DND-41 (cell line): Measurements from ENCODE around the gene DYNC1LI2.

ENCODE experiments used
- ATAC-seq: fragments of 200-7000 bp; cut with Tn5 transposase; 3 replicates; pipeline ENCODE4 v1.9.1; 2021; ENCODE audit warnings: low read depth; ENCODE audit not compliant: insufficient read depth
- DNase-seq: peaks from one replicate; pipeline ENCODE4 v3.0.0-alpha.2; 2020
- H2AFZ ChIP-seq: 2 replicates; pipeline ENCODE4 v1.6.0; 2012; ENCODE audit warnings: low read depth, low read length
- H3K27ac ChIP-seq: 2 replicates; pipeline ENCODE4 v1.5.1; 2012; ENCODE audit warnings: low read length, inconsistent platforms
- H3K27me3 ChIP-seq: fragments of 200-600 bp; sonication (generic); 2 replicates; pipeline ENCODE4 v1.6.0; 2012; ENCODE audit warnings: low read length, mild to moderate bottlenecking, inconsistent platforms; ENCODE audit not compliant: insufficient read depth, poor library complexity
- H3K36me3 ChIP-seq: 2 replicates; pipeline ENCODE4 v1.5.1; 2012; ENCODE audit warnings: low read length, inconsistent platforms; ENCODE audit not compliant: insufficient read depth
- H3K4me1 ChIP-seq: 2 replicates; pipeline ENCODE4 v1.5.1; 2012; ENCODE audit warnings: mild to moderate bottlenecking, low read length; ENCODE audit not compliant: insufficient read depth
- H3K4me2 ChIP-seq: 2 replicates; pipeline ENCODE4 v1.6.0; 2012; ENCODE audit warnings: mild to moderate bottlenecking, moderate library complexity, low read length, inconsistent platforms; ENCODE audit not compliant: insufficient read depth
- H3K4me3 ChIP-seq, 2 experiments: fragments of 200-600 bp in 1 of 2; shearing (Covaris generic) in 1 of 2; 2 replicates each; pipeline ENCODE4 v1.5.1; 2012 to 2016; ENCODE audit warnings: inconsistent platforms in 2 of 2, low read length in 2 of 2, mild to moderate bottlenecking in 2 of 2, low read depth in 1 of 2, moderate library complexity in 1 of 2
- H3K79me2 ChIP-seq: 2 replicates; pipeline ENCODE4 v1.6.0; 2012; ENCODE audit warnings: low read length, inconsistent platforms; ENCODE audit not compliant: insufficient read depth
- H3K9ac ChIP-seq: 2 replicates; pipeline ENCODE4 v1.6.0; 2012; ENCODE audit warnings: low read depth, mild to moderate bottlenecking, inconsistent platforms, low read length, moderate library complexity
- H3K9me3 ChIP-seq: 2 replicates; pipeline ENCODE4 v1.5.1; 2012; ENCODE audit warnings: low read length, moderate library complexity, mild to moderate bottlenecking, inconsistent platforms; ENCODE audit not compliant: insufficient read depth, severe bottlenecking
- H4K20me1 ChIP-seq: 2 replicates; pipeline ENCODE4 v1.6.0; 2012; ENCODE audit warnings: low read length; ENCODE audit not compliant: insufficient read depth
- EZH2 ChIP-seq: IDR thresholded peaks from 3 replicates; pipeline ENCODE4 v1.6.1; 2012; ENCODE audit warnings: borderline replicate concordance, low read depth, mild to moderate bottlenecking, moderate library complexity, low read length, inconsistent platforms; ENCODE audit not compliant: severe bottlenecking
- TF ChIP-seq, protein P1 (sequence below): IDR thresholded peaks from 2 replicates; pipeline ENCODE4 v1.5.1; 2012; ENCODE audit warnings: borderline replicate concordance, low read length, moderate library complexity, mild to moderate bottlenecking; ENCODE audit not compliant: poor library complexity, severe bottlenecking; ENCODE audit errors: extremely low read depth

The DYNC1LI2 gene

DNA sequence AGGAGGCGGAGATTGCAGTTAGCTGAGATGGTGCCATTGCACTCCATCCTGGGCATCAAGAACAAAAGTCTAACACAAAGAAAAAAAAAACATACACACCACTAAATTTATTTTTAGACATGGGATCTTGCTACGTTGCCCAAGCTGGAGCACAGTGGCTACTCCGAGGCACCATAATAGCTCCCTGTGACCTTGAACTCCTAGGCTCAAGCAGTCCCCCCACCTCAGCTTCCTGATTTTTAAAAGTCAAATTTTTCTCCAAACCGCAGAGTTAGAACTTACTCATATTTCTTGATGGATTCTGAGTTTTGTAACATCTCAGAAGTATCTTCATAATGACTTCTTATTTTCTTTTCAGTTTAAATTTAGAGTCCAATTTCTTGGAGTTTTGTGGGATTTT is 58.3 kb downstream of the DYNC1LI2 start:
- H3K27me3 ChIP-seq: peaks cover 4% of the 10 kb centered on the region
- ATAC-seq: no peak
- H3K4me1 ChIP-seq: peaks cover 22% of the 10 kb centered on the region
- no peaks in the 10 kb centered on the region for H3K79me2 ChIP-seq
- H3K4me2 ChIP-seq: no peak overlapping the region
- DNase-seq: no peak
- no peak overlapping the region for H3K4me3 ChIP-seq
- no peaks in the 10 kb centered on the region for H3K9me3 ChIP-seq
- no peak for TF ChIP-seq EZH2
- TF ChIP-seq, protein P1, sequence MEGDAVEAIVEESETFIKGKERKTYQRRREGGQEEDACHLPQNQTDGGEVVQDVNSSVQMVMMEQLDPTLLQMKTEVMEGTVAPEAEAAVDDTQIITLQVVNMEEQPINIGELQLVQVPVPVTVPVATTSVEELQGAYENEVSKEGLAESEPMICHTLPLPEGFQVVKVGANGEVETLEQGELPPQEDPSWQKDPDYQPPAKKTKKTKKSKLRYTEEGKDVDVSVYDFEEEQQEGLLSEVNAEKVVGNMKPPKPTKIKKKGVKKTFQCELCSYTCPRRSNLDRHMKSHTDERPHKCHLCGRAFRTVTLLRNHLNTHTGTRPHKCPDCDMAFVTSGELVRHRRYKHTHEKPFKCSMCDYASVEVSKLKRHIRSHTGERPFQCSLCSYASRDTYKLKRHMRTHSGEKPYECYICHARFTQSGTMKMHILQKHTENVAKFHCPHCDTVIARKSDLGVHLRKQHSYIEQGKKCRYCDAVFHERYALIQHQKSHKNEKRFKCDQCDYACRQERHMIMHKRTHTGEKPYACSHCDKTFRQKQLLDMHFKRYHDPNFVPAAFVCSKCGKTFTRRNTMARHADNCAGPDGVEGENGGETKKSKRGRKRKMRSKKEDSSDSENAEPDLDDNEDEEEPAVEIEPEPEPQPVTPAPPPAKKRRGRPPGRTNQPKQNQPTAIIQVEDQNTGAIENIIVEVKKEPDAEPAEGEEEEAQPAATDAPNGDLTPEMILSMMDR: no peak
- no peak overlapping the region for H3K27ac ChIP-seq
- H3K36me3 ChIP-seq: no peaks in the 10 kb centered on the region
- no peak overlapping the region for H3K9ac ChIP-seq
- peaks cover 8% of the 10 kb centered on the region; the same call in 1 of the 2 replicates for H4K20me1 ChIP-seq
- no peak overlapping the region for H2AFZ ChIP-seq

DNA sequence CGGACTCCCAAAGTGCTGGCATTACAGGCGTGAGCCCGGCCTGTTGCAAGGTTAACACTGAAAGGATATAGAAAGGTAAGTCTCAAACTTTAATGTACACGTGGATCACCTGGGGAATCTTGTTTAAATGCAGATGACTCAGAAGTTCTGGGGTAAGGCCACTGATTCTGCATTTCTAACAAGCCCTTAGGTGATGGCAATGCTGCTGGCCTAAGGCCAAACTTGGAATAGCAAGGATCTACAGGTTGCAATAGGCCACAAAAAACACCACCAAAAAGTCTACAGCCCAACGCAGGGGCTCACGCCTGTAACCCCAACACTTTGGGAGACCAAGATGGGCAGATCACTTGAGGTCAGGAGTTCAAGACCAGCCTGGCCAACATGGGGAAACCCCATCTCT is 59.1 kb downstream of the DYNC1LI2 start:
- H3K27ac ChIP-seq: no peak overlapping the region
- peaks cover 22% of the 10 kb centered on the region for H3K4me1 ChIP-seq
- H3K4me2 ChIP-seq: no peak overlapping the region
- DNase-seq: no peak
- TF ChIP-seq, protein P1: no peak
- TF ChIP-seq EZH2: no peak
- H3K9ac ChIP-seq: no peak overlapping the region
- H3K79me2 ChIP-seq: no peaks in the 10 kb centered on the region
- peaks cover 8% of the 10 kb centered on the region; the same call in 1 of the 2 replicates for H4K20me1 ChIP-seq
- H3K27me3 ChIP-seq: peaks cover 4% of the 10 kb centered on the region
- no peak overlapping the region for H3K4me3 ChIP-seq
- H3K9me3 ChIP-seq: no peaks in the 10 kb centered on the region
- no peaks in the 10 kb centered on the region for H3K36me3 ChIP-seq
- ATAC-seq: no peak
- H2AFZ ChIP-seq: no peak overlapping the region

- peaks cover 14% of the 10 kb centered on the region for H3K4me1 ChIP-seq
- H3K4me2 ChIP-seq: no peak overlapping the region
- no peaks in the 10 kb centered on the region for H3K79me2 ChIP-seq
- H2AFZ ChIP-seq: no peak overlapping the region
- TF ChIP-seq EZH2: no peak
- TF ChIP-seq, protein P1: no peak
- H3K27me3 ChIP-seq: peaks cover 4% of the 10 kb centered on the region
- DNase-seq: no peak
- no peak for ATAC-seq
- peaks cover 8% of the 10 kb centered on the region; the same call in 1 of the 2 replicates for H4K20me1 ChIP-seq
- no peak overlapping the region for H3K4me3 ChIP-seq
- no peaks in the 10 kb centered on the region for H3K9me3 ChIP-seq
- H3K27ac ChIP-seq: no peak overlapping the region
- H3K36me3 ChIP-seq: no peaks in the 10 kb centered on the region
- H3K9ac ChIP-seq: no peak overlapping the region
Observed at GRCh38 chr16:66691234-66691633, 60.2 kb downstream of the DYNC1LI2 start.
